NCI-H1417 treated with DMSO at 0.1 percent for 48 hours (cell line): ENCODE results near the gene PITPNC1.
"Not testable (repeated sequence)": the region's sequence is repeated elsewhere in the genome, so short reads cannot be mapped to it uniquely, and the experiment has no call there.

Experiments used
- DNase-seq: peaks from one replicate; lab custom pipeline; 2025; lab: John Stamatoyannopoulos, UW

PITPNC1 gene

GRCh38 chr17:67461228-67461780 lies 84.2 kb downstream of the PITPNC1 start:
- DNase-seq: no peak

GRCh38 chr17:67461876-67462275 lies 84.8 kb downstream of the PITPNC1 start:
- no peak for DNase-seq

DNA sequence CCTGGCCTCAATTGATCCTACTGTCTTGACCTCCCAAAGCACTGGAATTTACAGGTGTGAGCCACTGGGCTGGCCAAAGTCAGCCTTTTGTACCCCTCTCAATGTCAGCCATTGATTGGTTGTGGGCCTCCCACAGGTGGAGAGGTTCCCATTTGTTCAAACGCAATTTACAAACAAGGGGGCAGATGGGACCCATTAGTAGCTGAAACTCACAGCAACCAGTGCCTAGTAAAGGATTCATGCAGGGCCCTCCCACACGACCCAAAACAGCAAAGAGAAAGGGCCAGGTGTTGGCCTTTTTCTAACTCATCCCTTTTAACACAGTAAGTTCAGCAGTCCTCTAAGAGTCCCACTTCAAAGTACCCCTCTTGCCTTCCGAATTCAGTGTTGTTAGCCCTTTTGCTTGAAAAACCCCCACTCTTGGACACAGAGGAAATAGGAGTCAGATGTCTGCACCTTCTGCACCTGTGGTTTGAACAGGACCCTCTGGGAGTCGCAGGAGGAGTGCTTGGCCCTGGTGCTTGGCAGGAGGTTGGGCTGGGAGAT lies 89.2 kb downstream of the PITPNC1 start:
- no peak for DNase-seq

DNA sequence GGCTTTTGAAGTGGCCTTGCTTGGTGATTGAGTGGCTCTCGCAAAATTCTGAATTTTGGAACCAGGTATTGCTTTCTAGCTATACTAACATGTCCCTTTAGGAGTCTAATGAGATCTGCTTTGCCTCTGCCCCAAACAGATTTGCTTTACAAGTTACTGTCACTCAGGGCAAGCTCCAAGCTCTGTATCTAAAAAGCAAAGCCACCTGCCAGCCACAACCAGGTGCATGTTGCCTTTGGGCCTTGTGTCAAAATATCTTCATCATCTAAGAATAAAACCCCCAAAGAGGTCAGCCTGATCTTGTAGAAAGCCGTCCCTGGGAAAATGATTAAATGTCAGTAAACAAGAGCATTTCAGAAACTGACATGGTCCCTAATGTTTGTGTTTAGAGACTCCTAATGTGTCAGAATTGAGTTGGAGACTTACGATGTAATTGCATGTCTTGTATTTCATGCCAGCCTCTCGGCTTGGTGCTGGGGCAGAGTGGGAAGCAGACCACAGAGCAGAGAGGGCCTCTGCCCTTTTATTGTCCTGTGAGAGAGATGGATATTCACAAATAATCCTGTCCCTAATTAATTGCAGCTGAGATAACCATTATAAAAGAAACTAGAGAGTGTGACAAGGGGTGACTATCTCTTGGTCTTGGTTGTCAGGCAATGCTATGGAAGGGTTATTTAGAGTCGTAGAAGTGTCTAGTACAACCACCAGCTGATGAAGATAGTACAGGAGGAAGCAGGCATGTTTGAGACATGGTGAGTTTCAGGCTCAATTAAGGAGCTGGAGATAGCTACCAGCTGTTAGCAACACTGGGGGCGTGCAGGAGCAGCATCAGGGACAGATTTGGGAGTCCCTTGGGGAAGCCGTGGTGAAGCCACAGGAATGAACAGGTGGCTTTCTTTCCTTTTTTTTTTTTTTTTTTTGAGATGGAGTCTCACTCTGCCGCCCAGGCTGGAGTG lies 90.7 kb downstream of the PITPNC1 start:
- DNase-seq: no peak

DNA sequence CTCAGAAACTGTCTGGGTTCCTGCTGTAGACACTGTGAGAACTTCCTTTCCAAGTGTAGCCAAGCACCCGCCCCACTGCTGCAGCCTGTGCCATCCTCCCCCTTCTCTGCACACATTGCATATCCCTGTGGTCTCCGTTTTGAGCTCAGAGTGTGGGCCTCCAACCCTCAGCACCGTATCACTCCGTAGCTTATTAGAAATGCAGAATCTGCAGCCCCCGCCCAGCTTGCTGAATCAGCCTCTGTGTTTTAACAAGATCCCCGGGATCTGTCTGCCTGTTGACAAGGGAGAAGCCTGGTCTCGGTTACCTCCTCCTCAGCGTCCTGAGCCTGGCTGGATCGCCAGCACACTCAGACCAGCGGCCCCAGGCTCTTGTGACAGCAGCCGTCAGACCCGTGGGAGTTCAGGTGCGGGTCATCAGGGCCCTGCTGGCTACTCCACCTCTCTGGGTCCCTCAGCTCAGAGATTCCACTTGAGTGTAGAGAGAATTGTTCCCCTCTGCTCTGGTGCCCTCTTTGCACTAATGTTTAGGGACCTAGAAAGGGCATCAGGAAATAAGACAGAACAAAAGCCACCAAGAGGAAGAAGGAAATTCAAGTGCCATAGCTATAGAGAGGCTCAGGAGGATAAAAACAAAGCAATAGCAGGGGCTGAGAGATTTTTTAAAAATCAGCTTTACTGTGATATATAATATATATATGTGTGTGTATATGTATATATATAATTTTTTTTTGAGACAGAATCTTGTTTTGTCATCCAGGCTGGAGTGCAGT lies 92.3 kb downstream of the PITPNC1 start:
- no peak for DNase-seq

GRCh38 chr17:67470163-67470562 lies 93.1 kb downstream of the PITPNC1 start:
- DNase-seq: no peak

DNA sequence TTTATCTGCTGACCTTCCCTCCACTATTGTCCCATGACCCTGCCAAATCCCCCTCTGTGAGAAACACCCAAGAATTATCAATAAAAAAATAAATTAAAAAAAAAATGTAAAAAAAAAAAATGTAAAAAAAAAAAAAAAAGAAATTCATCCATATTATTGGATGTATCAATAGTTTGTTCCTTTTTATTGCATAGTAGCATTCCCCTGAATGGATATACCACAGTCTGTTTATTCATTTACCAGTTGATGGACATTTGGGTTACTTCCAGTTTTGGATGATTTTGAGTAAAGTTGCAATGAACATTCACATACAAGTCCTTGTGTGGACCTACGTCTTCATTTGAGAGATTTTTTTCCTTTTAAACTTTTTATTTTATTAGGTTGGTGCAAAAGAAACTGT lies 94.0 kb downstream of the PITPNC1 start:
- DNase-seq: no peak

DNA sequence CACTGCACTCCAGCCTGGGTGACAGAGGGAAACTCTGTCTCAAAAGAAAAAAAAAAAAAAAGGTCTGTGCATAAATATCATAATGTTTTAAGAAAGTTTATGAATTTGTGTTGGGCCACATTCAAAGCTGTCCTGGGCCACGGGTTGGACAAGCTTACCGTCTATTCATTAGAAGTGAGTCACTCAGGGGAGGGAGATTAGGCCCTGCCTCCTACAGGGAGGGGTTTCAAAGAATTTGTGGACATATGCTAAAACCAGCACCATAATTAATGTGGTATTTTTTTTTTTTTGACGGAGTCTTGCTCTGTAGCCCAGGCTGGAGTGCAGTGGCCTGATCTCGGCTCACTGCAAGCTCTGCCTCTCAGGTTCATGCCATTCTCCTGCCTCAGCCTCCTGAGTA lies 95.5 kb downstream of the PITPNC1 start:
- DNase-seq: not testable (repeated sequence)

DNA sequence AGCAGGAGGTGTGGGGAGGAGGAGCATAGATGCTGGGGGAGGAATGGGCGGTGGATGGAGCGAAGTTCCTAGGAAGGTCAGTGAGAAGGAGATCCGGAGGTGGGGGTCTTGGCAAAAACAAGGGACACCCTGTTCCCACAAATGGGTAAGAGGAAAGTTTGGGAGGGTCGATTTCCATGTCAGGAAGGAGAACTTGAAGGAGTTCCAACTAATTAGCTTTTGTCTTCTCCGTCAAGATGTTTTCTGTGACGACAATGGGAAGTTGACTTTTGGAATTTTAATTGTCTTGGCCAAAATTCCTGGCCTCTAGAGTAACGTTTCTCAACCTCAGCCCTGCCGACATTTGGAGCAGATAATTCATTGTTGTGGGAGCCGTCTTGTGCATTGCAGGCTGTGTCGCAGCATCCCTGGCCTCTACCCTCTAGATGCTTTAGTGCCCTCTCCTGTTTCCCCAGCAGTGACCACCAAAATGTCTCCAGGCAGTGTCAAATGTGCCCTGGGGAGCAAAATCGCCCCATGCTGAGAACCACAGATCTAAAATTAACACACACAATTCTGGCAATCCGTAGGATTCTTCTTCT lies 97.1 kb downstream of the PITPNC1 start:
- DNase-seq: no peak

- peak; percentile 3 for DNase-seq
These were observed 98.3 kb downstream of the PITPNC1 start for GRCh38 chr17:67475161-67475937.

- no peak for DNase-seq
These were observed 99.8 kb downstream of the PITPNC1 start for GRCh38 chr17:67476787-67477335.

DNA sequence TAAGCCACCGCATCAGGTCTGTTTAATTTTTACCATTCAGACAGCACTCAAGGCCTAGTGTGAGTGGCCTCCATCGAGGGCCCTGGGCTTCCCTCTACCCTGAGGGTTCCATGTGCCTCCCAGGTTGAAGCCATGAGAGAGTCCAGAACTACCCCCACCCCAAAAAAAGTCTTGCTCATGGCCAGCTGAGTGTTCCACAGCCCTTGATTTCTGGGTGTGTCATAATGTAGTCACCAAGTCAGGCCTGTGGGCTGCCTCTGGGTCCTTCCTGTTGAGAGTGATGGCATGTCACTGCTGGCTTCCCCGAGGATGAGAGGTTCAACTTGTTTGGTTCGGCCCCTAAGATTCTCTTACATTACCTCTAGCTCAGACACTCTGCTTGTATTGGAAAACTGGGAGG lies 100.6 kb downstream of the PITPNC1 start:
- DNase-seq: no peak

- DNase-seq: no peak
These were observed 101.4 kb downstream of the PITPNC1 start for GRCh38 chr17:67478401-67479041.

- DNase-seq: no peak
These were observed 102.1 kb downstream of the PITPNC1 start for GRCh38 chr17:67479148-67479547.

DNA sequence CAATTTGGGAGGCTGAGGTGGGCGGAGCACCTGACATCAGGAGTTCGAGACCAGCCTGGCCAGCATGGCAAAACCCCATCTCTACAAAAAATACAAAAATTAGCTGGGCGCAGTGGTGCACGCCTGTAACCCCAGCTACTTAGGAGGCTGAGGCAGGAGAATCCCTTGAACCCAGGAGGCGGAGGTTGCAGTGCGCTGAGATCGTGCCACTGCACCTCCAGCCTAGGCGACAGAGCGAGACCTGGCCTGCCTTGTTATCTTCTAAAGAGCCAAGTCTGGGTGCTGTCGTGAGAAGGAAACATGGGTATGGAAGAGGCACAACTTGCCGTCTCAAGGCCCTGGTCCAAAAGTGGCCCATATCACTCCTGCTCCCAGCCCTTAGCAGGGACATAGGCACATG lies 103.9 kb downstream of the PITPNC1 start:
- not testable (repeated sequence) for DNase-seq

DNA sequence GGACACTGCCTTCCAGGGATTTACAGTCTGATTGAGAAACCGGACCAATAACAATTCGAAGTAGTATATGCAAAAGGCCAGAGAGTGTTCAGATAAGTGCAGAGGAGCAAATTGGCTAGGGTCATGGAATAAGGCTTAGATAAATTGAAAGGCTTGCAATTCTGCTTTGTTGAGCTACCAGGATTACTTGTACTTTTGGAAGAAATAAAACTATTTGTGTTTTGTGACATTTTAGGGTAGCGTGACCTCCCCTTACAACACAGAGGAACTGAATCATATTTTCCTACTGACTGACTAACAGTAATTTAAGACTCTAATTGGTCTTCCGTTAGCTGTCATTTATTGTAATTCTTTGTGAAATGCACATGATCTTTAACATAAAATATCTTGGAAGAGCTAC lies 104.7 kb downstream of the PITPNC1 start:
- DNase-seq: no peak

DNA sequence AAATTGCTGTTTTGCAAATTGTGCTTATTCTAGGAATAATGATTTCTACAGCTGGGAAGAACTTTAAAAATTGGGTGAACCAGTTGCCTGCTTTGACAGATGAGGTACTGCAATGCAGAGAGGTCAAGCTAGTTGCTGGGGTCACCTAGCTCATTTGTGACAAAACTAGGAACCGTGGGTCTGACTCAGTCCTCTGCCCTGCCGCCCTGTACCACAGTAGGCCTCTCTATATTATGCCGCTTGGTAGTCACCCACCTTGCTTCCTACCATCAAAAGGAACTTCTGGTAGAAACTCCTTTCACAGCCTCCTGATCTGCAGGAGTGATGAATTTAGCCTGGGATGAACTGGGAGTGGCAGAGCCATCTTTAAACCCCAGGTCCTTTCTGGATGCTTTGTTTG lies 105.7 kb downstream of the PITPNC1 start:
- no peak for DNase-seq

- no peak for DNase-seq
These were observed 107.2 kb downstream of the PITPNC1 start for GRCh38 chr17:67484261-67484660.

GRCh38 chr17:67485666-67486065 lies 108.6 kb downstream of the PITPNC1 start:
- no peak for DNase-seq

- no peak for DNase-seq
These were observed 110.4 kb downstream of the PITPNC1 start for GRCh38 chr17:67487506-67487905.
